Measurements from ENCODE around the gene GLB1L3.

- TF ChIP-seq CTCF (IDR thresholded peaks at IDR 0.05 in 4 of 5, conservative IDR thresholded peaks at IDR 0.05 in 1 of 5) (peak; percentile 49 to 75 (median 60)), POLR2A (IDR thresholded peaks at IDR 0.05) (peak; percentile 61 to 62)
Measured at GRCh38 chr11:134253188-134253993, 22.8 kb upstream of the GLB1L3 start, which contains the start of the genes ACAD8 and THYN1.

All from gastrocnemius medialis (tissue), 4 donors.